ENCODE measurements around the gene PNPLA5. TPM values are rescaled to one million over a fixed set of nuclear protein-coding genes. Genes with fewer than 3 reads are reported as not detected.

PNPLA5 gene
- total RNA-seq, 4 donors from 2014 or later: 2.5 to 13.5 (median 4.7) TPM

DNA sequence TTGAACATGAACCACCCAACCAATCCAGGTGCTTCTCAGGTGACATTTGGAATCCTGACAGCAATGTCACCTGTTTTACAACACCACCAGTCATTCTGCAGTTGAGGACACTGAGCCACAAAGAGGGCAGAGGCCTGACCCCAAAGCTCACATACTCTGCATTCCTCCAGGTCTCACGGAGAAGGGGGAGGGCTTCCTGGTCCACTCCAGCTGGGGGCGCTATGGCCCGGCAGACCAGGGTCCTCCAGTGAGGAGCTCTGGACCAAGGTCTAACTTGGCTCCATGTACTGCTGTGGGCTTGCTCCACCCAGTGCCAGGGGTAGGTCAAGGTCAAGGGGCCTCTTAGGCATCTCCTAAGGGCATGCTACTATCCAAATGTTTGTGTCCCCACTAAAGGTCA lies 30.3 kb upstream of the PNPLA5 start:
- 82% methylated on average over 2 of the region's 3 CpGs for WGBS
- H3K27me3 ChIP-seq: peaks cover 13% of the 10 kb centered on the region

DNA sequence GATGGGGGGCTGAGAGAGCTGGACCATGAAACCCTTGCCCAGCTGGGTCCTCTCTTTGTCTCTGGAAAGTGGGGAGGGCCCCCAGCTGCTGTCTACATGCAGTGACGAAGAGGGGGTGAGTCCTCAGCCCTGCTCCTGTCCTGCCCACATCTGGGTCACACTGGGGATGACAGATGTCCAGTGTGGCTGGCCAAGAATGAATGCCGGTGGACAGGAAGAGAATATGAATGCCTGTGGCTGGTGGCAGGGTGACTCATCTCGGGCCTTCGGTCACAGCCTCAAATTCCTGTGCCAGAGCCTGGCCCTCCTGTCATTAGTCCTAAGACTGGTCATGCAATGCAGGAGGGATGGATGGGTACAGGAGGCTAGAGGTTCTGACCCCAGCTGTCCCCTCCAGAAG lies 29.6 kb upstream of the PNPLA5 start:
- Histone ChIP-seq H3K36me3 (no peaks in the 10 kb centered on the region), H3K9me3 (no peaks in the 10 kb centered on the region), H3K27me3 (peaks cover 13% of the 10 kb centered on the region), H3K27ac (no peak overlapping the region), H3K4me3 (no peak overlapping the region), H3K4me1 (peaks cover 44% of the 10 kb centered on the region)
- TF ChIP-seq POLR2A (IDR thresholded peaks at IDR 0.05) (no peak), EP300 (IDR thresholded peaks at IDR 0.05) (no peak), POLR2AphosphoS5 (IDR thresholded peaks at IDR 0.05) (no peak), CTCF (IDR thresholded peaks at IDR 0.05) (no peak)
- WGBS: no CpG with 5 or more reads among the region's 4 CpGs
- no peak for DNase-seq (ENCODE audit: low spot score in 2 of 2)

More for the DNA sequence above, 30.3 kb upstream of the PNPLA5 start:
- TF ChIP-seq CTCF (IDR thresholded peaks at IDR 0.05) (no peak), POLR2AphosphoS5 (IDR thresholded peaks at IDR 0.05) (no peak), EP300 (IDR thresholded peaks at IDR 0.05) (no peak), POLR2A (IDR thresholded peaks at IDR 0.05) (no peak)
- no peak overlapping the region for H3K27ac ChIP-seq
- H3K4me3 ChIP-seq: no peak overlapping the region
- H3K36me3 ChIP-seq: no peaks in the 10 kb centered on the region
- peaks cover 45% of the 10 kb centered on the region for H3K4me1 ChIP-seq
- H3K9me3 ChIP-seq: no peaks in the 10 kb centered on the region
- DNase-seq (ENCODE audit: low spot score in 2 of 2): no peak

DNA sequence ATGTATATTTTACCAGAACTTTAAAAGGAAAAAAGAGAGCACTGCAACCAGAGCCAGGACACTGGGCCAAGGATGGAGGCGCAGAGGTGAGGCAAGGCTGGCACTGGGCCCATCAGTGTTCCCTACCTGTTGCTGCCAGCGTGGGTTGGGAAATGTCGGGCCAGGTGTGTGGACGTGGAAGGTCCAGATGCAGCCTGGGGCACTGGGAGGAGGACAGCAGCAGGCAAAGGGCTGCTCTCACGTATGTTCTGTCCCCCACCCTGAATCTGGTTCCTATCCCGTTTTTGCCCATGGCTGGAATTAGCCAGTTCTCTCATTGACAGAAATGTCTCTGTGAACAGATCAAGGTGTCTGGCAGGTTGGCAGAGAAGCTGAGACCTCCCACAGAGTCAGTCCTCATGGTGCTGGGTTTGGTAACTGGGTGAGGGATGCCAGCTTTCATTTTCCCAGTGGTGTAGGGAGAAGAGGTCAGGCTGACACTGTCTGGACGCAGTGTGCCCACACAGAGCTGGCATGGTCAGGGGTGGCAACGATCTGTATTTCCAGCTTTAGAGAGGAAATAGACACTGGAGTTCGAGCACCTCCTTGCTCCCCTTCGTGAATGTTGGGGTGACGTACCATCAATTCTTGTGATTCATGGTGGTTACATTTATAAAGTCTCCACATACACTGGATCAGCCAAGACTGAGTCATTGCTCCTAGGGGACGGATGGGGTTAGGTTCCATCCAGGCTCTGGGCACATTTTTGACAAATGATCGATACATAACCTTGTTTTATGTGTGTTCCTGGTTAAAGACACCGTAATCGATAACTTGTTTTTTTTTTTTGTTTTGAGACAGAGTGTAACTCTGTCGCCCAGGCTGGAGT lies 27.5 kb upstream of the PNPLA5 start:
- Histone ChIP-seq H3K4me3 (no peak overlapping the region), H3K4me1 (peaks cover 25% of the 10 kb centered on the region), H3K9me3 (no peaks in the 10 kb centered on the region), H3K36me3 (no peaks in the 10 kb centered on the region), H3K27ac (no peak overlapping the region), H3K27me3 (peaks cover 16% of the 10 kb centered on the region)
- no peak for TF ChIP-seq CTCF (IDR thresholded peaks at IDR 0.05)
- TF ChIP-seq POLR2A (IDR thresholded peaks at IDR 0.05): no peak
- TF ChIP-seq EP300 (IDR thresholded peaks at IDR 0.05): no peak
- WGBS: 56% methylated on average over 16 of the region's 16 CpGs
- DNase-seq (ENCODE audit: low spot score in 2 of 2): no peak

DNA sequence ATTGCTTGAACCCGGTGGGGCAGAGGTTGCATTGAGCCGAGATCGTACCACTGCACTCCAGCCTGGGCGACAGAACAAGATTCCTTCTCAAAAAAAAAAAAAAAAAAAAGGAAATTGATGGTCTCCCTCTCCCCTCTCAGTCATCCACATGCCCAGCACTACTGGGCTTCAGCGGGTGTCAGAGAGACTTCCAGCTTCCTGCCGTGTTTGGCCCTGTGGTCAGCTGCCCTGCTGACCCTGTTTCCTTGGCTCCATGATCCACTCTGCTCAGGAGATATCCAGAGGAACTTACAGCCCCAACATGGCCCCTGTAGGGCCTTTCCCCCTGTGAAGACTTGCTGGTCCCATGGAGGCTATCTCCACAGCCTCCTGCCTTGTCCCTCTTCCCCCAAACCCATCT lies 25.7 kb upstream of the PNPLA5 start:
- no peaks in the 10 kb centered on the region for H3K36me3 ChIP-seq
- no peaks in the 10 kb centered on the region for H3K9me3 ChIP-seq
- H3K4me3 ChIP-seq: no peak overlapping the region
- DNase-seq (ENCODE audit: low spot score in 2 of 2): no peak
- H3K27me3 ChIP-seq: peaks cover 18% of the 10 kb centered on the region
- H3K4me1 ChIP-seq: peaks cover 8% of the 10 kb centered on the region
- TF ChIP-seq CTCF (IDR thresholded peaks at IDR 0.05) (no peak), POLR2AphosphoS5 (IDR thresholded peaks at IDR 0.05) (no peak), EP300 (IDR thresholded peaks at IDR 0.05) (no peak), POLR2A (IDR thresholded peaks at IDR 0.05) (no peak)
- 78% methylated on average over 6 of the region's 6 CpGs for WGBS
- H3K27ac ChIP-seq: no peak overlapping the region

GRCh38 chr22:43911351-43911750 lies 19.5 kb upstream of the PNPLA5 start:
- DNase-seq (ENCODE audit: low spot score in 2 of 2): no peak
- Histone ChIP-seq H3K27ac (no peak overlapping the region), H3K36me3 (no peaks in the 10 kb centered on the region), H3K4me3 (no peak overlapping the region), H3K9me3 (no peaks in the 10 kb centered on the region), H3K4me1 (no peaks in the 10 kb centered on the region), H3K27me3 (peaks cover 18% of the 10 kb centered on the region)
- WGBS: 34% methylated on average over 4 of the region's 4 CpGs
- TF ChIP-seq POLR2A (IDR thresholded peaks at IDR 0.05) (no peak), CTCF (IDR thresholded peaks at IDR 0.05) (no peak), EP300 (IDR thresholded peaks at IDR 0.05) (no peak), POLR2AphosphoS5 (IDR thresholded peaks at IDR 0.05) (no peak)
